Non-pigmented ciliary epithelial cell (primary cell): Measurements from ENCODE around the gene PARL.

Experiments
- DNase-seq: peaks from one replicate; pipeline ENCODE4 v3.0.0-alpha.2; 2010; ENCODE audit warnings: low read depth

Gene PARL

GRCh38 chr3:183854318-183855035, 30.2 kb downstream of the PARL start:
- no peak for DNase-seq

GRCh38 chr3:183845608-183846288, 38.9 kb downstream of the PARL start:
- DNase-seq: no peak

GRCh38 chr3:183845090-183845489, 39.6 kb downstream of the PARL start:
- no peak for DNase-seq

GRCh38 chr3:183844606-183845005, 40.1 kb downstream of the PARL start:
- peak; percentile 58 for DNase-seq

GRCh38 chr3:183839751-183840150, 44.9 kb downstream of the PARL start:
- DNase-seq: no peak

GRCh38 chr3:183837894-183838293, 46.8 kb downstream of the PARL start:
- no peak for DNase-seq

DNA sequence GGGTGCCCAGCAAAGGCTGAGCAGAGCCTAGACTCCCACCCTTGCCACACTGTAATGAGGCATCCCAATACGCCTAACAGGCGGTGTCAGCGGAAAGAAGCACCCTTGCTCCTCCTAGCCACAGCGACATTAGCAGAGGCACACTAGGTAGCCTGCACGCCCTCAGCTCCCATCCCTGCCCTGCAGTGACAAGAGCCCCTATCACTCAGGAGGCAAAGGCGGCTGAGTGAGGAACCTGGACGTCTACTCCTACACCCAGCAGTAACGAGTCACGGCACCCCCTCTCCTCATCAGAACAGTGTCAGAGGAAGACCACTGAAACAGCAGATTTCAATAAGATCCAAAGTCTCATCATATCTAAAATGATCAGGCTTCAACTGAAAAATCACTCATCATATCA, 47.3 kb downstream of the PARL start:
- DNase-seq: no peak

DNA sequence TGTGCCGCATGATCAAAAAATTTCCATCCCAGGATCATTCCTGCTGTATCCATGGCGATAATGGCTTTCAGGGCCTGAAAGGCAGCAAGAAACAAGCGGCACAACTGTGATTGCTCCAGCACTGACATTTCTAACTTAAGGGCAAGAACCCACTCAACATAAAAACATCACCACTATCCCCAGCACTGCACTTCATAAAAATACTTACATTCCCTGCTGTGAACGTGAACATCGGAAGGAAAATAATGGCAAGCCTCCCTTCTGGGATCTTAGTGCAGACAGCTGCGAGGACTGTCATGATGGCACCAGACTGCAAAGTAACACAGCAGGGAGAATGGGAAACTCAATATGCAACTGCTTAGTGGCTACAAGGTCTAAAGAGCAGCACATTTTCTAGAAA, 51.2 kb downstream of the PARL start:
- no peak for DNase-seq

DNA sequence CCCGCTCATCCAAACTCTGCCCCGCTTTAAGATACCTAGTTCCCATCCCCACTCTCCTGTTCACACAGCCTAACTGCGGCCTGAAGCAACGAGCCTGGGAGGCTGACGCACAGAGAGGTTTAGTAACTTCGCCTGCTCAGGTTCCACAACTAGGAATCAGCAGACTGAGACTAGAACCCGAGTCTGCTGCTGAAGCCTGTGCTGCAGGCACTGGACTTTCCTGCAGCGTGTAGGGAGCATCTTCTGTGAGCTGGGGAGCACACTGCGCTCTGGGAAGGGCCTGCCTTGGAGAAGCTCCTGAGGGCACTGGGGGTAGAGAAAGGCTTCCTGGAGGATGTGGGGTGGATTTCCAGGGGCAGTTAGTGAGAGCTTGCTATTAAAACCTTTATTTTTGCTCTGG, 54.5 kb downstream of the PARL start:
- no peak for DNase-seq

GRCh38 chr3:183829466-183829865, 55.2 kb downstream of the PARL start:
- no peak for DNase-seq

DNA sequence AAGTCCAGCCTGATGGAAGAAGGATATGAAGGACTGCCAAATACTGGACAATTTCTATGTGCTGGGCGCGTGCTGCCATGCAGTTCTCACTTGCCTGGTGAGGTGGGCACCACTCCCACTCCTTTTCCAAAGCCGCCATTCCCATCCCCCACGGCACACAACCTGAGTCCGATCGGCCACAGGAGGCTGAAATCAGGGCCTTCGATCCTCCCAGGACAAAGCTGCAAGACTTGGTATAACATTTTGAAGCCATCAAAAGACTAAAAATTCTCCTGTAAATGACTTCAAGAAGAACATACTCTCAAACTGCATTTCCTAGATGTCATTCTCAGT, 56.2 kb downstream of the PARL start:
- DNase-seq: no peak

- no peak for DNase-seq
These were observed 56.7 kb downstream of the PARL start for GRCh38 chr3:183827809-183828537.

DNA sequence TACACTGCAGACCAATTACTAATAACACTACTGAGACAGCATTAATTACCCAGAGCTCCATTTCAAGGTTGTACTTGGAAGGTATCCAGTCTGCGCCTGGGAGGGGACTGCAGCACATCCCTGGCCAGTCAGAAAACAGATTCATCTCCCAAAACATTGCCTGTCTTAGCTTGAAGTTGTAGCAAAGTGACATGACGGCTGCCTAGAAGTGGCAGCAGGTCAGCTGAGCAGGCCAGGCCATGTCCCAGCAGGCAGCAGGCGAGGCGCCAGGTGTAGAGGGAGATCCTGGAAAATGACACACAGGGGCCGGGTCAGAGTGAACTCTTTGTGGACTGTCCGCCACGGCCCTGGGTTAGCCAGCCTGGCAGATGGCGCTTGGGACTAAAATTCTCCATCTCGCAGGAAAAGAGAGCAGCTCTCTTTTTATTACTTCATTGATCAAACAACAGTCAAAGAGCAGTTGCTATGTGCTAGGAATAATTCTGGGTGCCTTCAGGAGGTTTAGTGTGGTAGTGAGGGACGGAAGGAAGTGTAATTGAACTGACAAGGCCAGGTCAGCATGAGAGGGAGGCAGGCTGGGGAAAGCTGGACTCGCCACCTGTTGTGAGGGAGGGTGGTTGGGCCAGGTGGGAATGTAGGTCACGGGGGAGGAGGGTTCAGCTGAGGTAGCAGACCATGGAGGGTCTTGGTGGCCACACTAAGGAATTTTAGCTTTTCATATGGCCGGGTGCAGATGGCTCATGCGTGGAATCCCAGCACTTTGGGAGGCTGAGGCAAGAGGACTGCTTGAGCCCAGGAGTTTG, 58.0 kb downstream of the PARL start:
- DNase-seq: no peak

DNA sequence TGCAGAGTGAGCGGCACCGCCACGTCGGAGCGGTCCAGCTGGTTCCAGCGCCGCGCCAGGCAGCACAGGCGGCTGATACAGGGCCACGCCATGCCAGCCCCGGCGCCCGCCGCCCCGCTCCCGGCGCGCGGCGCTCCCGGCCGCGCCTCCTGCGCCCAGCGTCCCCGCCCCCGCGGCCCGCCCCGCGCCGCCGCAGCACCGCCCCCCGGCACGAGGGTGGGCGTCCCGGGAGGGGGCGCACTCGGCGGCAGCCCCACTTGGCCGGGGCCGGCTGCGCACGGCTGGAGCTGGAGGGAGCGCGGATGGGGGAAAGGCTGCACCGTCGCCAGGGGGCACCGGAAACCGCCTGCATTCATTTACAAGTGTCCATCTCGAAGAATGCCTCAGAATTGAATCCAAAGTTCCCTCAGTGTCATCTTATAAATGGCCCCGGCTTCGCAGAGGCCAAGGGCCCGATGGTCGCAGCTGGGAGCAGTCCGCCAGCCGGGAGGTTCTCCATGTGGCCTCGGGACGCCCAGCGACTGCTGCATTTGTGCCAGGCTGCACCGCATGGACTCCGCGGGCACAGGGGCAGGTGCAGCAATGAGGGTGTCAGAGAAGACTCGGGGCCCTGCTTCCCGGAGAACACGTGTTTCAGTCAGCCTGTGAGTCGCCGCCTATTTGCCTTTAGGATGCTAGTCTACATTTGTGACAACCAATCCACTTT, 59.1 kb downstream of the PARL start, which contains the start of gene MAP6D1:
TSS of gene MAP6D1 (minus strand) at position 122 of the 706 bp plus-strand sequence. CDS start at position 92, 30 bp downstream.
- no peak for DNase-seq

GRCh38 chr3:183824761-183825455, 59.8 kb downstream of the PARL start:
- DNase-seq: no peak

GRCh38 chr3:183823963-183824362, 60.7 kb downstream of the PARL start:
- DNase-seq: no peak

DNA sequence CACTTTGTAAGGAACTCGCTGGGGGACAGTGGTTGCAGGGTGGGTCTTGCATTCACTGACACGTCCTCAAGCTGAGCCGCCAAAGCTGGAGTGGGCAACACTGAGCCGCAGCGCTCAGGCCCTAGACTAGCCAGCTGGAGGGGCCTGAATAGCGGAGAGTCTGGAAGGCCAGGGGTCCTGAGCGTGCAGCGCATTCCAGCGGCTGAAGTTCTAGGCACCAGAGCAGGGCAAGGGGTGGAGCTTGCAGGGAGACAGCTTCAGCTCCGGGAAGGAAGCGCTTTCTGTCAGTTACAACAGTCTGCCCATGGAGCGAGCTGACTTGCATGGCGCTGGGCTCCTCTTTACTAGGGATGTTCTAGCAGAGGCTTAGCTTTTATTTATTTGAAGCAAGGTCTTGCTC, 62.0 kb downstream of the PARL start:
- no peak for DNase-seq

GRCh38 chr3:183819831-183820230, 64.8 kb downstream of the PARL start:
- no peak for DNase-seq

DNA sequence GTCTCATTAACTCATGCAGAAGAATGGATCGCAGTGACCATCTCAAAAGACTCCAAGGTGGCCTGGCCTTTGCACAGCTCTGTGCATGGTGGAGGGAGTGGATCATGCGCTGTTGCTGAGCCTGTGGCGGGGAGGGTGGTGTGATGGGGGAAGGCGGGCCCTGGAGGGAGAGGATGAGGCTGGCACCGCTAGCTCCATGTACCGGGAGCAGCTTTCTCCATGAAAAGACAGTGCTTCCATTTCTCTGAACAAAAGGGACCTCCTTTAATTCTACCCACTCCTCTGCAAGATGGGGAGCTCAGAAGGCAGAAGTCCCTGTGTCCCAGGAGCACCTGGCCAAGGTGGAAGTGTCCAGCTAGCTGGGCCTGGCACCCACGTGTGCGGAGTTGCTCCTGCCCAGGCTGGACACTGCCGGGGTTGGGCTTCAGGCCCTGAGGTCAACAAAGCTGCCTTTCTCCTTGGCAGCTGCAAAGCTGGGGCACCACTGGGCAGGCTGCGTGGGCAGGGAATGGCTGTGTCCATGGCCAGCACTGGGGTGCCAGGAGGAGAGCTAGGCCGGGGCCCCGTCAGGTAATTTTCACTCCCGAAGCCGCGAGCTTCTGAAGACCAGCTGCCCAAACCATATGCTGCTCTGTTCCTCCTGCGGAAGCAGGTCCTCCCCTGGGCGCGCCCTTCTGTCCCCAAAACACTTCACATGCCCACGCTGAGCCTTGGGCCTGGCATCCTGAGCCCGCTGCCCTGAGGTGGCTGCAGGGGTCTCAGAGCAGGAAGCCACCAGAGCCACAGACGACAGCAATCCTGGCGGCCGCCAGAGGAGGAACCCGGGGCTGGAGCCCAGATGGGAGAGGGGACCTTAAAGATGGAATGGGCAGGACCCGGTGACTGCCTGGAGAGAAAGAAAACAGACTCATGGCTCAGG, 65.7 kb downstream of the PARL start:
- DNase-seq: no peak

GRCh38 chr3:183818041-183818620, 66.5 kb downstream of the PARL start:
- no peak for DNase-seq
